DOHH2 (cell line): ENCODE data around the gene TSR1.

Source experiments
- H3F3A ChIP-seq: fragments of 200-600 bp; sonication (generic), shearing (Covaris generic); 2 replicates; pipeline ENCODE4 v1.6.0; 2016; ENCODE audit warnings: antibody characterized with exemption, mild to moderate bottlenecking; ENCODE audit not compliant: control insufficient read depth, insufficient read depth
- H3K27ac ChIP-seq: fragments of 200-600 bp; sonication (generic); 2 replicates; pipeline ENCODE4 v1.5.1; 2014; ENCODE audit warnings: low read depth, mild to moderate bottlenecking, low read length, moderate library complexity
- H3K27me3 ChIP-seq: fragments of 200-600 bp; sonication (generic); 2 replicates; pipeline ENCODE4 v1.6.1; 2014; ENCODE audit warnings: mild to moderate bottlenecking, low read length, mixed read lengths; ENCODE audit not compliant: control insufficient read depth
- H3K36me3 ChIP-seq: fragments of 200-600 bp; sonication (generic); 2 replicates; pipeline ENCODE4 v1.6.1; 2014; ENCODE audit warnings: mild to moderate bottlenecking, low read length, moderate library complexity, mixed read lengths; ENCODE audit not compliant: control insufficient read depth
- H3K4me1 ChIP-seq: fragments of 200-600 bp; sonication (generic); 2 replicates; pipeline ENCODE4 v1.6.1; 2014; ENCODE audit warnings: mild to moderate bottlenecking, low read length, mixed read lengths; ENCODE audit not compliant: control insufficient read depth
- H3K4me2 ChIP-seq: fragments of 200-600 bp; sonication (generic); 2 replicates; pipeline ENCODE4 v1.6.0; 2014; ENCODE audit warnings: mild to moderate bottlenecking, low read length, moderate library complexity
- H3K4me3 ChIP-seq: fragments of 200-600 bp; sonication (generic); 2 replicates; pipeline ENCODE4 v1.5.1; 2014; ENCODE audit warnings: mild to moderate bottlenecking, low read length, mixed read lengths
- H3K79me2 ChIP-seq: fragments of 200-600 bp; sonication (generic); 2 replicates; pipeline ENCODE4 v1.6.1; 2014; ENCODE audit warnings: mild to moderate bottlenecking, low read length, mixed read lengths; ENCODE audit not compliant: control insufficient read depth
- H3K9me2 ChIP-seq: fragments of 200-600 bp; sonication (generic); replicated peaks from 2 replicates; pipeline ENCODE4 v1.6.1; 2014; ENCODE audit warnings: mild to moderate bottlenecking, low read length, mixed read lengths; ENCODE audit not compliant: control insufficient read depth
- H3K9me3 ChIP-seq: fragments of 200-600 bp; sonication (generic); 2 replicates; pipeline ENCODE4 v1.6.1; 2014; ENCODE audit warnings: antibody characterized with exemption, low read length, mixed read lengths; ENCODE audit not compliant: control insufficient read depth, insufficient read depth
- H4K20me1 ChIP-seq: fragments of 200-600 bp; sonication (generic); 2 replicates; pipeline ENCODE4 v1.6.0; 2014; ENCODE audit warnings: low read depth, mild to moderate bottlenecking, antibody characterized with exemption, low read length, moderate library complexity; ENCODE audit not compliant: control insufficient read depth, insufficient read depth
- EZH2phosphoT487 ChIP-seq: fragments of 200-600 bp; sonication (generic); IDR thresholded peaks from 2 replicates; pipeline ENCODE4 v1.6.1; 2017; ENCODE audit warnings: borderline replicate concordance, mild to moderate bottlenecking, antibody characterized with exemption, low read length, moderate library complexity, mixed read lengths
- TF ChIP-seq, protein P1 (sequence below): fragments of 200-600 bp; sonication (generic); IDR thresholded peaks from one replicate; pipeline ENCODE4 v1.5.1; 2014; ENCODE audit warnings: antibody characterized with exemption, mild to moderate bottlenecking, low read depth, low read length; ENCODE audit not compliant: poor library complexity, severe bottlenecking

Gene TSR1

DNA sequence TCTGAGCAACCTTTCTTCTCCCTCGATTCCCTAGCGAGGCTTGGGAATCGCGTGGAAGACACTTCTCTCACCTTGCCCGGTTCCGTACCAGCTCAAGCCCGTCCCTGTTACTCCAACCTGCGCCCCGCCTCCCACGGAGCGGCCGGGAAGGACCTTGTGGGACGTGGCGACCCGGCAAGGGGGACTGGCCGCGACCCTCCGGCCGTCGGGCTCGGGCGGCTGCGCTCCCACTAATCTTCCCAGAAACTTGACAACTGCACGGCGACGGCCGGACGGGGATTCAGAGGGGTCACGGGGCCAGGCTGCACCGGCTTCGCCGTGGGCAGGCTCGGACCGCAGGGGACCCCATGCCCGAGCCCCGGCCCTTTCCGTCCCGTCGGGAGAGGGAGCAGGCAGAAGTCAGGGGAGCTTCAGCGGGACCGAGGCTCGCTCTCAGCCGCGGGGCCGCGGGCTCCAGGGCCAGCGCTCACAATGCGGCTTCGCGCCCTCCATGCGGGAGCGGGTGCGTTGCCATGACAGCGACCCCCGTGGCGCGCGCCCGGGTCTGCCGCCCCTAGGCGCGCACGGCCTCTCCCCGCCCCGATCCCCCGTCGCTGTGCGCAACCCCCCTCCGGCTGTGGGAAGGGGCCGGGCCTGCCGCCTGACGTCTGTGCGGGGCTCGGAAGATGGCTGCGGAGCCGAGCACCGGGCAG lies 741 bp upstream of the TSR1 start, which contains the start of gene SGSM2:
SGSM2 (plus strand) TSS at position 650 of the 692 bp plus-strand sequence. CDS start 188 bp downstream, outside the sequence.
- Histone ChIP-seq H3K79me2 (peaks cover 54% of the 10 kb centered on the region), H3K9me3 (no peaks in the 10 kb centered on the region), H3K36me3 (peaks cover 41% of the 10 kb centered on the region), H3K27ac (peak within 1 kb of the TSS; percentile 60), H4K20me1 (peaks cover 3% of the 10 kb centered on the region; the same call in 1 of the 2 replicates), H3K4me2 (peak within 1 kb of the TSS; percentile 99), H3K27me3 (no peaks in the 10 kb centered on the region), H3K9me2 (no peaks in the 10 kb centered on the region), H3K4me1 (peaks cover 38% of the 10 kb centered on the region), H3K4me3 (peak within 1 kb of the TSS; percentile 84), H3F3A (peaks cover 5% of the 10 kb centered on the region; the same call in 1 of the 2 replicates)
- TF ChIP-seq, protein P1, sequence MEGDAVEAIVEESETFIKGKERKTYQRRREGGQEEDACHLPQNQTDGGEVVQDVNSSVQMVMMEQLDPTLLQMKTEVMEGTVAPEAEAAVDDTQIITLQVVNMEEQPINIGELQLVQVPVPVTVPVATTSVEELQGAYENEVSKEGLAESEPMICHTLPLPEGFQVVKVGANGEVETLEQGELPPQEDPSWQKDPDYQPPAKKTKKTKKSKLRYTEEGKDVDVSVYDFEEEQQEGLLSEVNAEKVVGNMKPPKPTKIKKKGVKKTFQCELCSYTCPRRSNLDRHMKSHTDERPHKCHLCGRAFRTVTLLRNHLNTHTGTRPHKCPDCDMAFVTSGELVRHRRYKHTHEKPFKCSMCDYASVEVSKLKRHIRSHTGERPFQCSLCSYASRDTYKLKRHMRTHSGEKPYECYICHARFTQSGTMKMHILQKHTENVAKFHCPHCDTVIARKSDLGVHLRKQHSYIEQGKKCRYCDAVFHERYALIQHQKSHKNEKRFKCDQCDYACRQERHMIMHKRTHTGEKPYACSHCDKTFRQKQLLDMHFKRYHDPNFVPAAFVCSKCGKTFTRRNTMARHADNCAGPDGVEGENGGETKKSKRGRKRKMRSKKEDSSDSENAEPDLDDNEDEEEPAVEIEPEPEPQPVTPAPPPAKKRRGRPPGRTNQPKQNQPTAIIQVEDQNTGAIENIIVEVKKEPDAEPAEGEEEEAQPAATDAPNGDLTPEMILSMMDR = no peak
- no peak for TF ChIP-seq EZH2phosphoT487

- Histone ChIP-seq H3K36me3 (peaks cover 53% of the 10 kb centered on the region), H3K4me3 (peak overlapping the region; percentile 84), H3K4me1 (peaks cover 38% of the 10 kb centered on the region), H3F3A (peaks cover 9% of the 10 kb centered on the region; the same call in 1 of the 2 replicates), H3K9me3 (no peaks in the 10 kb centered on the region), H3K9me2 (no peaks in the 10 kb centered on the region), H4K20me1 (peaks cover 4% of the 10 kb centered on the region), H3K4me2 (peak overlapping the region; percentile 99), H3K79me2 (peaks cover 66% of the 10 kb centered on the region), H3K27me3 (no peaks in the 10 kb centered on the region), H3K27ac (peak overlapping the region; percentile 60)
- TF ChIP-seq EZH2phosphoT487 = no peak
- TF ChIP-seq, protein P1 = no peak
Observed at GRCh38 chr17:2335726-2336214, 487 bp downstream of the TSR1 start.

DNA sequence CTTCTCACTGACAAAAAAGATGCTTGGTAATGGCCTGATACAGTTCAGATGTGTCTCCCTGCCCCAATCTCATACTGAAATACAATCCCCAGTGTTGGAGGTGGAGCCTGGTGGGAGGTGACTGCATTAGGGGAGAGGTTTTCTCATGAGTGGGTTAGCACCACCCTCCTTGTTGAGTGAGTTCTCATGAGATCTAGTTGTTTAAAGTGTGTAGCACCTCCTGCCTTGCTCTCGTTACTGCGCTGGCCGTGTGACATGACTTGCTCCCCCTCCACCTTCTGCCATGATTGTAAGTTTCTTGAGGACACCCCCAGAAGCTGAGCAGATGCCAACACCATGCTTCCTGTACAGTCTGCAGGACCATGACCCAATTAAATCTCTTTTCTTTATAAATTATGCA lies 5.0 kb downstream of the TSR1 start:
- Histone ChIP-seq H3K4me3 (no peak overlapping the region), H3F3A (0 out of 2 replicates have a peak, but pooled peaks cover 4% of the 10 kb centered on the region), H3K36me3 (peaks cover 93% of the 10 kb centered on the region), H3K4me2 (no peak overlapping the region), H3K9me2 (no peaks in the 10 kb centered on the region), H4K20me1 (peaks cover 8% of the 10 kb centered on the region), H3K9me3 (no peaks in the 10 kb centered on the region), H3K79me2 (peaks cover 73% of the 10 kb centered on the region), H3K27ac (no peak overlapping the region), H3K4me1 (peaks cover 24% of the 10 kb centered on the region), H3K27me3 (no peaks in the 10 kb centered on the region)
- TF ChIP-seq, protein P1 = no peak
- no peak for TF ChIP-seq EZH2phosphoT487
